Smooth muscle cell (in vitro differentiated cells): ENCODE data around the gene GIPR. TPM values are rescaled to one million over a fixed set of nuclear protein-coding genes. Genes with fewer than 3 reads are reported as not detected.
A peak's percentile ranks its signal among the peaks of the same experiment; 100 is the strongest.
"Not testable (repeated sequence)": the region's sequence is repeated elsewhere in the genome, so short reads cannot be mapped to it uniquely, and the experiment has no call there.

Source experiments
- DNase-seq: peaks from one replicate; lab custom pipeline; 2025; ENCODE audit not compliant: unreplicated experiment; lab: John Stamatoyannopoulos, UW
- H2AFZ ChIP-seq: fragments of 200-600 bp; sonication (generic); 2 replicates; pipeline ENCODE4 v1.6.0; 2016; ENCODE audit warnings: antibody characterized with exemption, low read depth, mild to moderate bottlenecking
- H3F3A ChIP-seq: fragments of 200-600 bp; sonication (generic); 2 replicates; pipeline ENCODE4 v1.6.0; 2017; ENCODE audit warnings: antibody characterized with exemption, low read depth
- H3K27ac ChIP-seq: fragments of 200-600 bp; sonication (generic); 2 replicates; pipeline ENCODE4 v1.5.1; 2016; ENCODE audit warnings: low read depth, mild to moderate bottlenecking
- H3K27me3 ChIP-seq: fragments of 200-600 bp; sonication (generic); 2 replicates; pipeline ENCODE4 v1.6.1; 2016; ENCODE audit warnings: low read depth, mild to moderate bottlenecking
- H3K36me3 ChIP-seq: fragments of 200-600 bp; sonication (generic); 2 replicates; pipeline ENCODE4 v1.5.1; 2016; ENCODE audit warnings: low read depth
- H3K4me1 ChIP-seq: fragments of 200-600 bp; sonication (generic); 2 replicates; pipeline ENCODE4 v1.5.1; 2016; ENCODE audit warnings: low read depth
- H3K4me2 ChIP-seq: fragments of 200-600 bp; sonication (generic); 2 replicates; pipeline ENCODE4 v1.6.0; 2016; ENCODE audit warnings: mild to moderate bottlenecking
- H3K4me3 ChIP-seq: fragments of 200-600 bp; sonication (generic); 2 replicates; pipeline ENCODE4 v1.5.1; 2016; ENCODE audit warnings: mild to moderate bottlenecking
- H3K79me2 ChIP-seq: fragments of 200-600 bp; sonication (generic); 2 replicates; pipeline ENCODE4 v1.6.0; 2016; ENCODE audit warnings: low read depth, mild to moderate bottlenecking
- H3K9ac ChIP-seq: fragments of 200-600 bp; sonication (generic); 2 replicates; pipeline ENCODE4 v1.6.0; 2016; ENCODE audit warnings: low read depth
- H3K9me3 ChIP-seq: fragments of 200-600 bp; sonication (generic); replicated peaks from 2 replicates; pipeline ENCODE4 v1.5.1; 2016; ENCODE audit warnings: low read depth
- H4K20me1 ChIP-seq: fragments of 200-600 bp; sonication (generic); 2 replicates; pipeline ENCODE4 v1.6.0; 2016; ENCODE audit warnings: low read depth
- CTCF ChIP-seq: fragments of 200-600 bp; sonication (generic); IDR thresholded peaks from 2 replicates; pipeline ENCODE4 v1.5.1; 2017; ENCODE audit warnings: borderline replicate concordance, mild to moderate bottlenecking, antibody characterized with exemption; ENCODE audit not compliant: insufficient read depth, poor library complexity, severe bottlenecking
- WGBS: methylation state at CpG from one replicate; pipeline ENCODE4 v1.1.7; 2016; ENCODE audit warnings: low lambda C conversion rate; 5-methylcytosine and 5-hydroxymethylcytosine counted together
- polyA plus RNA-seq: library from polyadenylated mRNA; unstranded; fragments of >200 nt; fragmentation: Nextera tagmentation; extraction: Ambion mirVana; gene quantifications from 2 replicates; pipeline ENCODE4 v1.2.1, GENCODE V29; 2016
- total RNA-seq: library from RNA; depleted of rRNA; stranded (reverse); fragments of >200 nt; gene quantifications from 2 replicates; pipeline ENCODE4 v1.2.3, GENCODE V29; 2014

GIPR gene
- total and polyA plus RNA-seq, 2 experiments from 2014 or later, result 0.99 to 2.4 TPM

DNA sequence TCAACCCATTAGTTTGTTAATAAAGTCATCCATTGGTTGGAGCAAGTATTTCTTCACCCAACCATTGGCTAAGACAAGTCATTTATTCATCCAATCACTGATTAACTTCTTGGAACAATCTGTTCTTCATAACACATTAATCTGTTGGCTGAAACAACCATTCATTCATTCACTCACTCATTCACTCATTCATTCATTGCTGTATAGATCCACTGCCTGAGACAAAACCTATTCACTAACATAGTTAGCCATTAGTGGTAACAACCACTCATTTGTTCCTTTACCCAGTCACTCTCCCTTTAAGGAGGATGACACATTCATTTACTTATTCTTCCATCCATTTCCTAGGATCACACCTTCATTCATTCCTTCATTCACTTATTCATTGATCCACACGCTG is 44.0 kb upstream of the GIPR start:
- Histone ChIP-seq H3K9me3 (no peaks in the 10 kb centered on the region), H3K4me3 (no peak overlapping the region), H2AFZ (no peak overlapping the region), H3K36me3 (no peaks in the 10 kb centered on the region), H4K20me1 (no peaks in the 10 kb centered on the region), H3K79me2 (no peaks in the 10 kb centered on the region), H3F3A (no peaks in the 10 kb centered on the region), H3K27ac (no peak overlapping the region), H3K9ac (no peak overlapping the region), H3K27me3 (no peaks in the 10 kb centered on the region), H3K4me2 (no peak overlapping the region), H3K4me1 (no peaks in the 10 kb centered on the region)
- 91% methylated on average over 1 of the region's 1 CpG for WGBS
- TF ChIP-seq CTCF, result no peak
- no peak for DNase-seq

- not testable (repeated sequence) for H3K4me1 ChIP-seq, H3K27ac ChIP-seq, H3K4me3 ChIP-seq, H4K20me1 ChIP-seq, H2AFZ ChIP-seq, H3K36me3 ChIP-seq, H3F3A ChIP-seq, DNase-seq, H3K27me3 ChIP-seq, H3K79me2 ChIP-seq, H3K9ac ChIP-seq, H3K4me2 ChIP-seq, H3K9me3 ChIP-seq
- 95% methylated on average over 7 of the region's 7 CpGs for WGBS
Observed at GRCh38 chr19:45628219-45628618, 39.8 kb upstream of the GIPR start.

- H3K9ac ChIP-seq, result no peak overlapping the region
- DNase-seq, result no peak
Observed at GRCh38 chr19:45629704-45630103, 38.3 kb upstream of the GIPR start.

GRCh38 chr19:45630463-45630862 is 37.6 kb upstream of the GIPR start:
- Histone ChIP-seq H3K9ac (no peak overlapping the region), H3K4me1 (peaks cover 2% of the 10 kb centered on the region), H3K36me3 (no peaks in the 10 kb centered on the region), H3K9me3 (no peaks in the 10 kb centered on the region), H3K27me3 (no peaks in the 10 kb centered on the region), H3K79me2 (no peaks in the 10 kb centered on the region), H3F3A (no peaks in the 10 kb centered on the region), H3K27ac (peak overlapping the region; percentile 71), H3K4me3 (no peak overlapping the region), H4K20me1 (no peaks in the 10 kb centered on the region), H2AFZ (no peak overlapping the region), H3K4me2 (no peak overlapping the region)
- WGBS, result 81% methylated on average over 2 of the region's 2 CpGs
- no peak for TF ChIP-seq CTCF
- no peak for DNase-seq

More at GRCh38 chr19:45629704-45630103, 38.3 kb upstream of the GIPR start:
- Histone ChIP-seq H3K27ac (peak overlapping the region; percentile 41), H3K9me3 (no peaks in the 10 kb centered on the region), H3K27me3 (no peaks in the 10 kb centered on the region), H4K20me1 (no peaks in the 10 kb centered on the region), H3K4me3 (no peak overlapping the region), H3K4me2 (no peak overlapping the region), H3K4me1 (peaks cover 2% of the 10 kb centered on the region), H3K36me3 (no peaks in the 10 kb centered on the region), H2AFZ (no peak overlapping the region), H3K79me2 (no peaks in the 10 kb centered on the region), H3F3A (no peaks in the 10 kb centered on the region)
- 90% methylated on average over 4 of the region's 4 CpGs for WGBS
- TF ChIP-seq CTCF, result no peak
